Activated naive CD4-positive, alpha-beta T cell (primary cell): Measurements from ENCODE around the gene SSRP1.

Experiments
- DNase-seq, 4 experiments: peaks; one replicate each; lab custom pipeline; 2025; lab: John Stamatoyannopoulos, UW

The SSRP1 gene

GRCh38 chr11:57359896-57360690 lies 24.4 kb upstream of the SSRP1 start:
- no peak for DNase-seq

- DNase-seq, result no peak
These were observed 23.7 kb upstream of the SSRP1 start for GRCh38 chr11:57359396-57359795.

- DNase-seq, result no peak
These were observed 23.3 kb upstream of the SSRP1 start for GRCh38 chr11:57358991-57359390.

GRCh38 chr11:57358543-57358961 lies 22.9 kb upstream of the SSRP1 start:
- no peak for DNase-seq

GRCh38 chr11:57357856-57358255 lies 22.2 kb upstream of the SSRP1 start:
- no peak for DNase-seq

GRCh38 chr11:57357310-57357709 lies 21.6 kb upstream of the SSRP1 start:
- DNase-seq, result no peak

- DNase-seq, result no peak
These were observed 20.6 kb upstream of the SSRP1 start for GRCh38 chr11:57356268-57356667.

GRCh38 chr11:57354699-57355098 lies 19.0 kb upstream of the SSRP1 start:
- no peak for DNase-seq

GRCh38 chr11:57353852-57354251 lies 18.2 kb upstream of the SSRP1 start:
- DNase-seq, result no peak

GRCh38 chr11:57353446-57353845 lies 17.8 kb upstream of the SSRP1 start:
- DNase-seq, result no peak

- DNase-seq, result no peak
These were observed 17.3 kb upstream of the SSRP1 start for GRCh38 chr11:57353036-57353435.

- peak; percentile 18 to 57 (median 45) for DNase-seq
These were observed 14.0 kb upstream of the SSRP1 start for GRCh38 chr11:57349491-57350274.

GRCh38 chr11:57348636-57349313 lies 13.1 kb upstream of the SSRP1 start:
- DNase-seq, result no peak

- no peak for DNase-seq
These were observed 12.4 kb upstream of the SSRP1 start for GRCh38 chr11:57348052-57348451.

- DNase-seq, result no peak
These were observed 11.6 kb upstream of the SSRP1 start for GRCh38 chr11:57347336-57347735.

- peak; percentile 31 to 60 (median 53) for DNase-seq
These were observed 10.0 kb upstream of the SSRP1 start for GRCh38 chr11:57345555-57346211.

- no peak for DNase-seq
These were observed 9.1 kb upstream of the SSRP1 start for GRCh38 chr11:57344826-57345225.

- DNase-seq, result no peak
These were observed 8.1 kb upstream of the SSRP1 start for GRCh38 chr11:57343825-57344224.

- DNase-seq, result no peak
These were observed 7.0 kb upstream of the SSRP1 start for GRCh38 chr11:57342702-57343101.

- no peak for DNase-seq
These were observed 5.6 kb upstream of the SSRP1 start for GRCh38 chr11:57341250-57341808.

- no peak for DNase-seq
These were observed 4.4 kb upstream of the SSRP1 start for GRCh38 chr11:57340039-57340615.
